HEK293 (cell line): ENCODE results near the gene SARM1.
A peak's percentile ranks its signal among the peaks of the same experiment; 100 is the strongest.

Source experiments
- PRDM1 ChIP-seq: fragments of 450-650 bp; formaldehyde crosslinking; IDR thresholded peaks from 2 replicates; pipeline ENCODE4; 2016; ENCODE audit warnings: missing biosample characterization, missing genetic modification characterization
- PRDM4 ChIP-seq: fragments of 450-650 bp; formaldehyde crosslinking; IDR thresholded peaks from 2 replicates; pipeline ENCODE4 v1.5.1; 2017; ENCODE audit warnings: missing biosample characterization, missing genetic modification characterization
- SCRT1 ChIP-seq: fragments of 450-650 bp; formaldehyde crosslinking; IDR thresholded peaks from 2 replicates; pipeline ENCODE4 v1.5.1; 2016; ENCODE audit warnings: missing biosample characterization, missing genetic modification characterization, borderline replicate concordance
- TRIM28 ChIP-seq: IDR thresholded peaks from 2 replicates; pipeline ENCODE4 v1.6.1; 2011; ENCODE audit warnings: low read length, control low read depth, borderline replicate concordance
- YY1 ChIP-seq: fragments of 450-650 bp; formaldehyde crosslinking; IDR thresholded peaks from 2 replicates; pipeline ENCODE4 v1.5.1; 2018; ENCODE audit warnings: missing biosample characterization, missing genetic modification characterization
- ZBTB7A ChIP-seq: fragments of 450-650 bp; formaldehyde crosslinking; IDR thresholded peaks from 2 replicates; pipeline ENCODE4 v1.5.1; 2016; ENCODE audit warnings: low read depth, missing biosample characterization, missing genetic modification characterization
- ZEB2 ChIP-seq: fragments of 450-650 bp; formaldehyde crosslinking; IDR thresholded peaks from 2 replicates; pipeline ENCODE4 v1.5.1; 2016; ENCODE audit warnings: missing biosample characterization, missing genetic modification characterization
- ZFP37 ChIP-seq: fragments of 450-650 bp; formaldehyde crosslinking; IDR thresholded peaks from 2 replicates; pipeline ENCODE4 v1.5.1; 2016; ENCODE audit warnings: missing biosample characterization, missing genetic modification characterization
- ZFP69B ChIP-seq: fragments of 450-650 bp; formaldehyde crosslinking; IDR thresholded peaks from 2 replicates; pipeline ENCODE4 v1.5.1; 2016; ENCODE audit warnings: missing biosample characterization, missing genetic modification characterization
- ZIC2 ChIP-seq: fragments of 450-650 bp; formaldehyde crosslinking; IDR thresholded peaks from 2 replicates; pipeline ENCODE4 v1.5.1; 2016; ENCODE audit warnings: missing biosample characterization, missing genetic modification characterization
- ZNF114 ChIP-seq: fragments of 450-650 bp; formaldehyde crosslinking; IDR thresholded peaks from 2 replicates; pipeline ENCODE4 v1.5.0; 2017; ENCODE audit warnings: missing biosample characterization, missing genetic modification characterization
- ZNF121 ChIP-seq: fragments of 450-650 bp; formaldehyde crosslinking; IDR thresholded peaks from 2 replicates; pipeline ENCODE4 v1.5.1; 2016; ENCODE audit warnings: missing biosample characterization, missing genetic modification characterization
- ZNF133 ChIP-seq: fragments of 450-650 bp; formaldehyde crosslinking; IDR thresholded peaks from 2 replicates; pipeline ENCODE4 v1.5.1; 2016; ENCODE audit warnings: missing biosample characterization, missing genetic modification characterization
- ZNF214 ChIP-seq: fragments of 450-650 bp; formaldehyde crosslinking; IDR thresholded peaks from 2 replicates; pipeline ENCODE4 v1.5.1; 2017; ENCODE audit warnings: missing biosample characterization, mild to moderate bottlenecking, missing genetic modification characterization, borderline replicate concordance
- ZNF223 ChIP-seq: fragments of 450-650 bp; formaldehyde crosslinking; IDR thresholded peaks from 2 replicates; pipeline ENCODE4 v1.5.1; 2016; ENCODE audit warnings: missing biosample characterization, missing genetic modification characterization
- ZNF248 ChIP-seq: fragments of 450-650 bp; formaldehyde crosslinking; IDR thresholded peaks from 2 replicates; pipeline ENCODE4 v1.5.1; 2017; ENCODE audit warnings: missing biosample characterization, missing genetic modification characterization
- ZNF266 ChIP-seq: fragments of 450-650 bp; formaldehyde crosslinking; IDR thresholded peaks from 2 replicates; pipeline ENCODE4 v1.5.1; 2016; ENCODE audit warnings: missing biosample characterization, missing genetic modification characterization, low read depth
- ZNF350 ChIP-seq: fragments of 450-650 bp; formaldehyde crosslinking; IDR thresholded peaks from 2 replicates; pipeline ENCODE4 v1.5.0; 2017; ENCODE audit warnings: missing biosample characterization, mild to moderate bottlenecking, missing genetic modification characterization
- ZNF354C ChIP-seq: fragments of 450-650 bp; formaldehyde crosslinking; IDR thresholded peaks from 2 replicates; pipeline ENCODE4 v1.5.1; 2016; ENCODE audit warnings: missing biosample characterization, missing genetic modification characterization, low read depth, borderline replicate concordance
- ZNF416 ChIP-seq: fragments of 450-650 bp; formaldehyde crosslinking; IDR thresholded peaks from 2 replicates; pipeline ENCODE4 v1.5.1; 2016; ENCODE audit warnings: missing biosample characterization, missing genetic modification characterization
- ZNF48 ChIP-seq: fragments of 450-650 bp; formaldehyde crosslinking; IDR thresholded peaks from 2 replicates; pipeline ENCODE4 v1.5.1; 2016; ENCODE audit warnings: missing biosample characterization, missing genetic modification characterization
- ZNF560 ChIP-seq: fragments of 450-650 bp; formaldehyde crosslinking; IDR thresholded peaks from 2 replicates; pipeline ENCODE4 v1.5.1; 2017; ENCODE audit warnings: missing biosample characterization, missing genetic modification characterization, borderline replicate concordance
- ZNF621 ChIP-seq: fragments of 450-650 bp; formaldehyde crosslinking; IDR thresholded peaks from 2 replicates; pipeline ENCODE4 v1.5.1; 2017; ENCODE audit warnings: missing biosample characterization, missing genetic modification characterization
- ZNF623 ChIP-seq: fragments of 450-650 bp; formaldehyde crosslinking; IDR thresholded peaks from 2 replicates; pipeline ENCODE4 v1.5.1; 2016; ENCODE audit warnings: missing biosample characterization, missing genetic modification characterization
- ZNF654 ChIP-seq: fragments of 450-650 bp; formaldehyde crosslinking; IDR thresholded peaks from 2 replicates; pipeline ENCODE4 v1.5.1; 2016; ENCODE audit warnings: low read depth, missing biosample characterization, missing genetic modification characterization
- ZNF664 ChIP-seq: fragments of 450-650 bp; formaldehyde crosslinking; IDR thresholded peaks from 2 replicates; pipeline ENCODE4 v1.5.1; 2016; ENCODE audit warnings: missing biosample characterization, missing genetic modification characterization
- ZNF776 ChIP-seq: fragments of 450-650 bp; formaldehyde crosslinking; IDR thresholded peaks from 2 replicates; pipeline ENCODE4 v1.5.0; 2017; ENCODE audit warnings: missing biosample characterization, missing genetic modification characterization, borderline replicate concordance
- ZNF843 ChIP-seq: fragments of 450-650 bp; formaldehyde crosslinking; IDR thresholded peaks from 2 replicates; pipeline ENCODE4 v1.5.1; 2016; ENCODE audit warnings: missing biosample characterization, missing genetic modification characterization
- ZXDB ChIP-seq: fragments of 450-650 bp; formaldehyde crosslinking; IDR thresholded peaks from 2 replicates; pipeline ENCODE4 v1.5.1; 2016; ENCODE audit warnings: missing biosample characterization, missing genetic modification characterization
- TF ChIP-seq, protein P1 (sequence below): fragments of 450-650 bp; formaldehyde crosslinking; IDR thresholded peaks from 2 replicates; pipeline ENCODE4 v1.5.1; 2016; ENCODE audit warnings: missing biosample characterization, missing genetic modification characterization, low read depth
- TF ChIP-seq, protein P2 (sequence below): fragments of 450-650 bp; formaldehyde crosslinking; IDR thresholded peaks from 2 replicates; pipeline ENCODE4 v1.5.1; 2016; ENCODE audit warnings: missing biosample characterization, missing genetic modification characterization
- TF ChIP-seq, protein P3 (sequence below): fragments of 450-650 bp; formaldehyde crosslinking; IDR thresholded peaks from 2 replicates; pipeline ENCODE4 v1.5.1; 2016; ENCODE audit warnings: missing biosample characterization, missing genetic modification characterization
- TF ChIP-seq, protein P4 (sequence below): fragments of 450-650 bp; formaldehyde crosslinking; IDR thresholded peaks from 2 replicates; pipeline ENCODE4 v1.5.1; 2016; ENCODE audit warnings: missing biosample characterization, missing genetic modification characterization

SARM1 gene

GRCh38 chr17:28407130-28407973 lies 35.9 kb downstream of the SARM1 start (continued):
- peak; percentile 96; the same call in 1 of the 2 replicates for TF ChIP-seq SCRT1 (tag by site-specific recombination)
- TF ChIP-seq ZNF121 (tag by site-specific recombination): no peak; the same call in none of the 2 replicates
- no peak for TF ChIP-seq PRDM1
- TF ChIP-seq ZNF354C (tag by site-specific recombination): no peak
- no peak for TF ChIP-seq ZNF843 (tag by site-specific recombination)
- no peak for TF ChIP-seq ZNF350
- TF ChIP-seq, protein P1, sequence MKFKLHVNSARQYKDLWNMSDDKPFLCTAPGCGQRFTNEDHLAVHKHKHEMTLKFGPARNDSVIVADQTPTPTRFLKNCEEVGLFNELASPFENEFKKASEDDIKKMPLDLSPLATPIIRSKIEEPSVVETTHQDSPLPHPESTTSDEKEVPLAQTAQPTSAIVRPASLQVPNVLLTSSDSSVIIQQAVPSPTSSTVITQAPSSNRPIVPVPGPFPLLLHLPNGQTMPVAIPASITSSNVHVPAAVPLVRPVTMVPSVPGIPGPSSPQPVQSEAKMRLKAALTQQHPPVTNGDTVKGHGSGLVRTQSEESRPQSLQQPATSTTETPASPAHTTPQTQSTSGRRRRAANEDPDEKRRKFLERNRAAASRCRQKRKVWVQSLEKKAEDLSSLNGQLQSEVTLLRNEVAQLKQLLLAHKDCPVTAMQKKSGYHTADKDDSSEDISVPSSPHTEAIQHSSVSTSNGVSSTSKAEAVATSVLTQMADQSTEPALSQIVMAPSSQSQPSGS: no peak
- TF ChIP-seq ZNF416 (tag by site-specific recombination): no peak
- TF ChIP-seq ZNF48 (tag by site-specific recombination): no peak
- no peak for TF ChIP-seq ZNF133 (tag by site-specific recombination)
- peak; percentile 61; the same call in 1 of the 2 replicates for TF ChIP-seq ZEB2
- TF ChIP-seq ZNF623: no peak
- no peak for TF ChIP-seq ZFP69B (tag by site-specific recombination)
- peak; percentile 70 for TF ChIP-seq ZIC2
- no peak for TF ChIP-seq YY1 (tag by site-specific recombination)
- no peak for TF ChIP-seq ZNF621 (tag by site-specific recombination)
- TF ChIP-seq ZNF776 (tag by site-specific recombination): no peak
- no peak for TF ChIP-seq ZXDB
- TF ChIP-seq, protein P2, sequence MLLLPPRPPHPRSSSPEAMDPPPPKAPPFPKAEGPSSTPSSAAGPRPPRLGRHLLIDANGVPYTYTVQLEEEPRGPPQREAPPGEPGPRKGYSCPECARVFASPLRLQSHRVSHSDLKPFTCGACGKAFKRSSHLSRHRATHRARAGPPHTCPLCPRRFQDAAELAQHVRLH (tag by site-specific recombination): no peak
- TF ChIP-seq, protein P3, sequence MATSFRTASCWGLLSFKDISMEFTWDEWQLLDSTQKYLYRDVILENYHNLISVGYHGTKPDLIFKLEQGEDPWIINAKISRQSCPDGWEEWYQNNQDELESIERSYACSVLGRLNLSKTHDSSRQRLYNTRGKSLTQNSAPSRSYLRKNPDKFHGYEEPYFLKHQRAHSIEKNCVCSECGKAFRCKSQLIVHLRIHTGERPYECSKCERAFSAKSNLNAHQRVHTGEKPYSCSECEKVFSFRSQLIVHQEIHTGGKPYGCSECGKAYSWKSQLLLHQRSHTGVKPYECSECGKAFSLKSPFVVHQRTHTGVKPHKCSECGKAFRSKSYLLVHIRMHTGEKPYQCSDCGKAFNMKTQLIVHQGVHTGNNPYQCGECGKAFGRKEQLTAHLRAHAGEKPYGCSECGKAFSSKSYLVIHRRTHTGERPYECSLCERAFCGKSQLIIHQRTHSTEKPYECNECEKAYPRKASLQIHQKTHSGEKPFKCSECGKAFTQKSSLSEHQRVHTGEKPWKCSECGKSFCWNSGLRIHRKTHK (tag by site-specific recombination): no peak
- no peak for TF ChIP-seq ZFP37 (tag by site-specific recombination)
- TF ChIP-seq, protein P4, sequence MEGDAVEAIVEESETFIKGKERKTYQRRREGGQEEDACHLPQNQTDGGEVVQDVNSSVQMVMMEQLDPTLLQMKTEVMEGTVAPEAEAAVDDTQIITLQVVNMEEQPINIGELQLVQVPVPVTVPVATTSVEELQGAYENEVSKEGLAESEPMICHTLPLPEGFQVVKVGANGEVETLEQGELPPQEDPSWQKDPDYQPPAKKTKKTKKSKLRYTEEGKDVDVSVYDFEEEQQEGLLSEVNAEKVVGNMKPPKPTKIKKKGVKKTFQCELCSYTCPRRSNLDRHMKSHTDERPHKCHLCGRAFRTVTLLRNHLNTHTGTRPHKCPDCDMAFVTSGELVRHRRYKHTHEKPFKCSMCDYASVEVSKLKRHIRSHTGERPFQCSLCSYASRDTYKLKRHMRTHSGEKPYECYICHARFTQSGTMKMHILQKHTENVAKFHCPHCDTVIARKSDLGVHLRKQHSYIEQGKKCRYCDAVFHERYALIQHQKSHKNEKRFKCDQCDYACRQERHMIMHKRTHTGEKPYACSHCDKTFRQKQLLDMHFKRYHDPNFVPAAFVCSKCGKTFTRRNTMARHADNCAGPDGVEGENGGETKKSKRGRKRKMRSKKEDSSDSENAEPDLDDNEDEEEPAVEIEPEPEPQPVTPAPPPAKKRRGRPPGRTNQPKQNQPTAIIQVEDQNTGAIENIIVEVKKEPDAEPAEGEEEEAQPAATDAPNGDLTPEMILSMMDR (tag by site-specific recombination): peak; percentile 40; the same call in 1 of the 2 replicates
- peak; percentile 76; the same call in 1 of the 2 replicates for TF ChIP-seq TRIM28
- 0 out of 2 replicates have a peak, but pooled peaks have one; percentile 24 for TF ChIP-seq PRDM4 (tag by site-specific recombination)
- no peak for TF ChIP-seq ZNF214 (tag by site-specific recombination)
- TF ChIP-seq ZNF248 (tag by site-specific recombination): no peak
- no peak for TF ChIP-seq ZNF114 (tag by site-specific recombination)
- no peak for TF ChIP-seq ZNF654
- TF ChIP-seq ZBTB7A (tag by site-specific recombination): no peak
- no peak for TF ChIP-seq ZNF560 (tag by site-specific recombination)
- TF ChIP-seq ZNF664 (tag by site-specific recombination): no peak
- no peak for TF ChIP-seq ZNF266 (tag by site-specific recombination)
- TF ChIP-seq ZNF223: no peak
